Measurements from ENCODE around the gene IQSEC1.

The IQSEC1 gene

DNA sequence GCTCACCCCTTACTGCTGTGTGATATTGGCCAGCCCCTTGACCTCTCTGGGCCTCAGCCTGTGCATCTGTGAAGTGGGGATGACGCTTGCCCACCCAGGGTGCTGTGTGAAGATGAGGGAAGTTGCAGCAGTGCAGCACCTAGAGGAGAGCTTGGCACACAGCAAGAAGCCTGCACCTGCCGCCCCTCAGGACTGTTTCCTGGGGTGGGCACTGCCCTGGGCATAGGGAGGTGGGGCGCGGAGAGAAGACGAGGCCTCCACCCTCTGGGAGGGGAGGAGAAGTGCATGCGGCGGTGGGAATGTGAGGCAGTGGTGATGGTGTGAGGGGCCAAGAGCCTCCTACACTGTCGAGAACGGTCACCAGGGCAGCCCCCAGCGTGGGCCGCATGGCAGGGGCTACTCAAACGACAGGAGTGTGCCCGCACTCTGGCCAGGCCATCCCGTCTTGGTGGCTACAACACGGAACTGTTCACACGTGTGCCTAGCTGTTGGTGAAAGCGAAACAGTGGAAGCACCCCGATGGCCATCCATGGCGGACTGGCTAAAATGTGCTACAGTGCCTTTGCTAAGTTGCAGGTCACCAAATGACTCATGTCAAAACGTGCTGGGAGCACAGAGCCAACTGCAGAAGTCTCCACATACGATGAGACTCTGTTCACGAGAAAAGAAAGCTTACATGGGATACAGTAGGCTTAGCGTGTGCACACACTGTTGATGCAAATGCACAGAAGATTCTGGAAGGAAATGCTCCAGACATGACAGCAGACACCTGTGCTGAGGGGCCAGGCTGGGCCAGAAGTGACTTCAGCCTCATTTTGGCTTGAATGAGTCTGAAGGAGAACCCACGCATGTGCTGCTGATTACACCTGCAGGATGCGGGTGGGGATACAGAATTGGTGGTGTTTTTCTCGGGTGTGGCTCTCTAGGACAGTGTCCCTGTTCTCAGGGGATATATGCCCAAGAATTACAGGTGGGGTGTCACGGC, 40.4 kb upstream of the IQSEC1 start:
- FAIRE-seq (peak; percentile 67), DNase-seq (ENCODE audit: insufficient read length) (no peak)
- TF ChIP-seq POLR2A (IDR thresholded peaks at IDR 0.05; ENCODE audit: low read depth, low read length) (no peak), TAF1 (IDR thresholded peaks at IDR 0.05; ENCODE audit: borderline replicate concordance, low read depth, low read length) (no peak), POLR2AphosphoS5 (IDR thresholded peaks at IDR 0.05; ENCODE audit: low read depth, low read length) (no peak)

- DNase-seq (ENCODE audit: insufficient read length) (no peak), FAIRE-seq (no peak)
- TF ChIP-seq POLR2A (IDR thresholded peaks at IDR 0.05; ENCODE audit: low read depth, low read length): no peak
- no peak for TF ChIP-seq POLR2AphosphoS5 (IDR thresholded peaks at IDR 0.05; ENCODE audit: low read depth, low read length)
- no peak for TF ChIP-seq TAF1 (IDR thresholded peaks at IDR 0.05; ENCODE audit: borderline replicate concordance, low read depth, low read length)
These were observed 39.5 kb upstream of the IQSEC1 start for GRCh38 chr3:13112521-13113345.

GRCh38 chr3:13111873-13112520, 38.8 kb upstream of the IQSEC1 start:
- no peak for TF ChIP-seq TAF1 (IDR thresholded peaks at IDR 0.05; ENCODE audit: borderline replicate concordance, low read depth, low read length)
- TF ChIP-seq POLR2A (IDR thresholded peaks at IDR 0.05; ENCODE audit: low read depth, low read length): no peak
- TF ChIP-seq POLR2AphosphoS5 (IDR thresholded peaks at IDR 0.05; ENCODE audit: low read depth, low read length): no peak
- FAIRE-seq: no peak
- no peak for DNase-seq (ENCODE audit: insufficient read length)

DNA sequence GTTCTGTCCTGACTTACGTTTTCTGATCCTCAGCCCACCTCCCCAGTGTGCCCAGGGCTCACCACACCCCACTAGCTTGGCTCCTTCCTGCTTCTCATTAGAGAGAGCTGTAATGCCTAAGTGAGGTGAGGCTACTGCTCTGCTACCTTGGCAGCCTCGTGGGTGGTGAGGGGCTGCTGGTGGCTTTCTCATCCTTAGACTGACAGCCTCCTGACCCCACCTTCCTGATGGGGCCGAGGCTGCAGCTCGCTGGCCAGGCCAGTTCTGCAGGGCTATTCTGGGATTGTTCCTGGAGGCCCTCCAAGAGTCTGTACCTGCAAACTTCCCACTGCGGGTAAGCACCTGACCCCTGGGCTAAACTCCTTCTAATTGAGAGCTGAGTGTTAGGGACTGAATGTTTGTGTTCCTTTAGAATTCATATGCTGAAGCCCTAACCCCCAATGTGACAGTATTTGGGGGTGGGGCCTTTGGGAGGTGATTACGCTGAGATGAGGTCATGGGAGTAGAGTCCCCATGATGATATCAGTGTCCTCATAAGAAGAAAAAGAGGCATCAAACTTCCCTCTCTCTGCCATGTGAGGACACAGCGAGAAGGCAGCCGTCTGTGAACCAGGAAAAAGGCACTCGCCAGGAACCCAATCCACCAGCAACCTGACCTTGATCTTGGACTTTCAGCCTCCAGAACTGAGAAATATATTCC, 38.1 kb upstream of the IQSEC1 start:
- no peak for DNase-seq (ENCODE audit: insufficient read length)
- no peak for FAIRE-seq
- TF ChIP-seq POLR2AphosphoS5 (IDR thresholded peaks at IDR 0.05; ENCODE audit: low read depth, low read length): no peak
- TF ChIP-seq POLR2A (IDR thresholded peaks at IDR 0.05; ENCODE audit: low read depth, low read length): no peak
- TF ChIP-seq TAF1 (IDR thresholded peaks at IDR 0.05; ENCODE audit: borderline replicate concordance, low read depth, low read length): no peak

DNA sequence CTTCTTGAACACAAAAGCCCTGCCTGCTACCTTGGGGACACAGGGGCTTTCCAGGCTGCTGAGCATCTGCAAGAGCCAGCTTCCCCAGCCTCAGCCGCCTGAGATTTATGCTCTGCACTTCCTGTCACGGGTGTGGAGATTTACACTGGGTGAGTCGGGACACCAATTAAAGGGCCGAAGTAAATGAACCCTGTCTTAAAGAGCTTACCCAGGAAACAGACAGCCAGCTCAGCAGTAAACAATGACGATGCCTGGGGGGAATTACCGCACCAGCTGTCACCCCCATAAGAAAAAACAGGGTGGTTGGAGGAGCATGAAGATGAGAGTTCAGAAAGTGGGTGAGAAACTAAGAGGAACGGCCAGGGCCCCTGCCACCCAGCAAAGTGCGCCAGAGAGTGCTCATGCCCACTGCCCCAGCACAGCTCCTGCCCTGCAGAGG, 37.5 kb upstream of the IQSEC1 start:
- no peak for DNase-seq (ENCODE audit: insufficient read length)
- FAIRE-seq: peak; percentile 90
- TF ChIP-seq POLR2A (IDR thresholded peaks at IDR 0.05; ENCODE audit: low read depth, low read length) (no peak), POLR2AphosphoS5 (IDR thresholded peaks at IDR 0.05; ENCODE audit: low read depth, low read length) (no peak), TAF1 (IDR thresholded peaks at IDR 0.05; ENCODE audit: borderline replicate concordance, low read depth, low read length) (no peak)

GRCh38 chr3:13109516-13109915, 36.3 kb upstream of the IQSEC1 start:
- DNase-seq (ENCODE audit: insufficient read length): no peak
- FAIRE-seq: no peak
- TF ChIP-seq POLR2AphosphoS5 (IDR thresholded peaks at IDR 0.05; ENCODE audit: low read depth, low read length) (no peak), POLR2A (IDR thresholded peaks at IDR 0.05; ENCODE audit: low read depth, low read length) (no peak), TAF1 (IDR thresholded peaks at IDR 0.05; ENCODE audit: borderline replicate concordance, low read depth, low read length) (no peak)

DNA sequence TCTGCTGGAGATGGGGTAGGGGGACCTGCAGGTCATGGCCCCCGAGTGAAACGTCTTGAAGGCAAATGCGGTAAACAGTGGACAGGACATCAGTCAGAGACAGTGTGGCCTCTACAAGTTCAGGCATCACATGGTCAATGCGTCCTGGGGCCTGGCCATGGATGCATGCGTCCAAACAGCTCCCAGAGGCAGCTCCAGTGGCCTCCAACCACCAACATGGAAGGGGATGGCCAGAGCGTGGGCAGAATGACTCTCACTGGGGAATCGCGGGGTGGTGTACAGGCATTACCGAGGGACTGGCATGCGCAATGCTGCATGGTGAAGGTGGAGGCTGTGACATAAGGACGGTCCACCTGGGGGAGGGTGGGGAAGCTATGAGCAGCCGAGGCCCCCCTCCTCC, 35.6 kb upstream of the IQSEC1 start:
- no peak for DNase-seq (ENCODE audit: insufficient read length)
- TF ChIP-seq TAF1 (IDR thresholded peaks at IDR 0.05; ENCODE audit: borderline replicate concordance, low read depth, low read length) (no peak), POLR2AphosphoS5 (IDR thresholded peaks at IDR 0.05; ENCODE audit: low read depth, low read length) (no peak), POLR2A (IDR thresholded peaks at IDR 0.05; ENCODE audit: low read depth, low read length) (no peak)
- no peak for FAIRE-seq

DNA sequence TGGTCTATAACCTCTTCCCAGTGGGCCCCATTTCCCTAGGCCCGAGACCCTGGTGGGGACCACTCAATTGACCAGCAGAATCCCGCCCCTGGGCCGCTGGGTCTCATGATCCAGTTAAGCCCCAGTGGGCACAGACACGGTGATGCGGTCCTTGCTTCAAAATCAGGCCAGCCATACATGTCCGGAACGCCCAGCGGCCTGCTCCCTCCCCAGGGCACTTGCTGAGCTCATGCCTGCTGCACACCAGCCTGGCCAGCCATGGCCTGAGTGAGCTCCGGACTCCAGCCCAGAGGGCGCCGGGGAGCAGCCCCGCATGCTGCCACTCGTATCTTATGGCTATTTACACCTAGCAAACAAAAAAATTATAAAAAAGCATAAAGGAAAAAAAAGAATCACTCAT, 34.4 kb upstream of the IQSEC1 start:
- TF ChIP-seq TAF1 (IDR thresholded peaks at IDR 0.05; ENCODE audit: borderline replicate concordance, low read depth, low read length): no peak
- TF ChIP-seq POLR2A (IDR thresholded peaks at IDR 0.05; ENCODE audit: low read depth, low read length): no peak
- no peak for TF ChIP-seq POLR2AphosphoS5 (IDR thresholded peaks at IDR 0.05; ENCODE audit: low read depth, low read length)
- DNase-seq (ENCODE audit: insufficient read length): no peak
- no peak for FAIRE-seq

GRCh38 chr3:13106308-13107001, 33.2 kb upstream of the IQSEC1 start:
- FAIRE-seq (no peak), DNase-seq (ENCODE audit: insufficient read length) (no peak)
- TF ChIP-seq POLR2A (IDR thresholded peaks at IDR 0.05; ENCODE audit: low read depth, low read length) (no peak), POLR2AphosphoS5 (IDR thresholded peaks at IDR 0.05; ENCODE audit: low read depth, low read length) (no peak), TAF1 (IDR thresholded peaks at IDR 0.05; ENCODE audit: borderline replicate concordance, low read depth, low read length) (no peak)

DNA sequence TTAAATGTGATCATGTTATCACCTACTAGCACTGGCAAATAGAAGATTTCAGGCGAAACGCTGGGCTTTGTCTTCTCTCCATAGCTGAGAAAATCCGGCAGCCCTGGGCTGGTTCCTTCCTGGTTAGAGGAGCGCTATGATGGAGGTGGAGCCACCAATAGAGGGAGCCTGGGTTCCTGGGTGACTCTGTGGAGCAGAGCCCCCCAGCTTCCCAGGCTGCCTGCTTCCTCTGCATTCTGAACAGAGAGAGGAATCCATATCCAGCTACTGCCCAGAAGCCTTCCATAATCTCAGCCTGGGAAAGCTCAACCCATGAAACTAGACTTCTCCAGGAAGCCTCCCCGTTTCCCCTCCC, 32.6 kb upstream of the IQSEC1 start:
- FAIRE-seq (no peak), DNase-seq (ENCODE audit: insufficient read length) (no peak)
- TF ChIP-seq POLR2AphosphoS5 (IDR thresholded peaks at IDR 0.05; ENCODE audit: low read depth, low read length): no peak
- TF ChIP-seq POLR2A (IDR thresholded peaks at IDR 0.05; ENCODE audit: low read depth, low read length): no peak
- TF ChIP-seq TAF1 (IDR thresholded peaks at IDR 0.05; ENCODE audit: borderline replicate concordance, low read depth, low read length): no peak

Data from GM12892 (cell line).